ENCODE measurements around the gene IGFBP5. TPM values are rescaled to one million over a fixed set of nuclear protein-coding genes. Genes with fewer than 3 reads are reported as not detected.

IGFBP5 gene
- polyA plus RNA-seq, 1 of the 3 experiments (the other 2 are of a cell fraction): 323 TPM

DNA sequence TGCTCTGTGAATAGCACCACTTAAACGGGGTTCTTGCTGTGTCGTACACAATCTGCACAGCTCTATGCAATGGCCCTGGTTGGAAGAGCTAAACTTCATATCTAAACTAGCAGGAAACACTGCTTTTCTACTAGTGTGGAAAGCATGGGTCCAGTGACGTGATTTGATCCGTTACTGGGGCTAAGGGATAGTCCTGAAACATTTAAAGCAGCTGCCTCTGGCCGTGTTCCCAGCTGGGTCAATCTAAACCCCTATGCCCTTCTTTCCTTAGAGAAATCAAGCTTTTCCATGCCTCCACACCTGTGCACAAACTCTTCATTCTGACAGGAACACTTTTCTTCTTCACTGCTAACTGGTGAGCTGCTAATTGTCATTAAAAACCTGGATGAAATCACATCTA is 5.4 kb upstream of the IGFBP5 start:
- H3K4me1 ChIP-seq (ENCODE audit: control insufficient read depth in 1 of 2, insufficient read depth in 2 of 2, low read depth in 1 of 2, low read length in 1 of 2): peaks cover 30 to 36% of the 10 kb centered on the region in 2 experiments
- H3K9ac ChIP-seq: no peak overlapping the region
- H2AFZ ChIP-seq (ENCODE audit: low read depth): no peak overlapping the region
- H3K27ac ChIP-seq (ENCODE audit: low read depth in 2 of 2, low read length in 1 of 2): peak overlapping the region; percentile 2 to 98; a peak in 3 of 4 replicates
- H4K20me1 ChIP-seq (ENCODE audit: insufficient read depth): no peaks in the 10 kb centered on the region
- no peak for DNase-seq
- H3K4me2 ChIP-seq: no peak overlapping the region
- WGBS (ENCODE audit: low lambda C conversion rate): 57% methylated on average over 5 of the region's 5 CpGs
- POLR2A ChIA-PET: interaction anchor here (1.0 to 1.2 kb wide), 3 partner anchors 34 to 92 kb away, joined by 3 to 11 read pairs (median 4); no protein-coding TSS in a partner anchor
- no peaks in the 10 kb centered on the region for H3K27me3 ChIP-seq (ENCODE audit: insufficient read depth)
- no peaks in the 10 kb centered on the region for H3K9me2 ChIP-seq
- H3K36me3 ChIP-seq (replicated peaks in 1 of 2; ENCODE audit: control insufficient read depth in 1 of 2, insufficient read depth in 2 of 2, low read length in 1 of 2): no peaks in the 10 kb centered on the region
- peaks cover 8% of the 10 kb centered on the region for H3F3A ChIP-seq (replicated peaks; ENCODE audit: insufficient read depth)
- no peak overlapping the region for H3K4me3 ChIP-seq (ENCODE audit: low read depth in 2 of 2, low read length in 1 of 2)
- CTCF ChIA-PET: interaction anchor here (0.9 to 7.5 kb wide), 11 partner anchors 8 to 1011 kb away, joined by 3 to 74 read pairs (median 4); no protein-coding TSS in a partner anchor
- H3K79me2 ChIP-seq (ENCODE audit: insufficient read depth): no peaks in the 10 kb centered on the region
- TF ChIP-seq, protein P1, sequence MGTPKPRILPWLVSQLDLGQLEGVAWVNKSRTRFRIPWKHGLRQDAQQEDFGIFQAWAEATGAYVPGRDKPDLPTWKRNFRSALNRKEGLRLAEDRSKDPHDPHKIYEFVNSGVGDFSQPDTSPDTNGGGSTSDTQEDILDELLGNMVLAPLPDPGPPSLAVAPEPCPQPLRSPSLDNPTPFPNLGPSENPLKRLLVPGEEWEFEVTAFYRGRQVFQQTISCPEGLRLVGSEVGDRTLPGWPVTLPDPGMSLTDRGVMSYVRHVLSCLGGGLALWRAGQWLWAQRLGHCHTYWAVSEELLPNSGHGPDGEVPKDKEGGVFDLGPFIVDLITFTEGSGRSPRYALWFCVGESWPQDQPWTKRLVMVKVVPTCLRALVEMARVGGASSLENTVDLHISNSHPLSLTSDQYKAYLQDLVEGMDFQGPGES (IDR thresholded peaks at IDR 0.05; ENCODE audit: low read depth, low read length): no peak
- TF ChIP-seq RAD21 (IDR thresholded peaks at IDR 0.05; ENCODE audit: low read length): no peak
- TF ChIP-seq, protein P2, sequence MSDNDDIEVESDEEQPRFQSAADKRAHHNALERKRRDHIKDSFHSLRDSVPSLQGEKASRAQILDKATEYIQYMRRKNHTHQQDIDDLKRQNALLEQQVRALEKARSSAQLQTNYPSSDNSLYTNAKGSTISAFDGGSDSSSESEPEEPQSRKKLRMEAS (IDR thresholded peaks at IDR 0.05; ENCODE audit: low read depth): no peak
- TF ChIP-seq TCF12 (IDR thresholded peaks at IDR 0.05): no peak
- TF ChIP-seq, protein P3, sequence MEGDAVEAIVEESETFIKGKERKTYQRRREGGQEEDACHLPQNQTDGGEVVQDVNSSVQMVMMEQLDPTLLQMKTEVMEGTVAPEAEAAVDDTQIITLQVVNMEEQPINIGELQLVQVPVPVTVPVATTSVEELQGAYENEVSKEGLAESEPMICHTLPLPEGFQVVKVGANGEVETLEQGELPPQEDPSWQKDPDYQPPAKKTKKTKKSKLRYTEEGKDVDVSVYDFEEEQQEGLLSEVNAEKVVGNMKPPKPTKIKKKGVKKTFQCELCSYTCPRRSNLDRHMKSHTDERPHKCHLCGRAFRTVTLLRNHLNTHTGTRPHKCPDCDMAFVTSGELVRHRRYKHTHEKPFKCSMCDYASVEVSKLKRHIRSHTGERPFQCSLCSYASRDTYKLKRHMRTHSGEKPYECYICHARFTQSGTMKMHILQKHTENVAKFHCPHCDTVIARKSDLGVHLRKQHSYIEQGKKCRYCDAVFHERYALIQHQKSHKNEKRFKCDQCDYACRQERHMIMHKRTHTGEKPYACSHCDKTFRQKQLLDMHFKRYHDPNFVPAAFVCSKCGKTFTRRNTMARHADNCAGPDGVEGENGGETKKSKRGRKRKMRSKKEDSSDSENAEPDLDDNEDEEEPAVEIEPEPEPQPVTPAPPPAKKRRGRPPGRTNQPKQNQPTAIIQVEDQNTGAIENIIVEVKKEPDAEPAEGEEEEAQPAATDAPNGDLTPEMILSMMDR (IDR thresholded peaks at IDR 0.05): no peak
- TF ChIP-seq TEAD4 (IDR thresholded peaks at IDR 0.05; ENCODE audit: borderline replicate concordance, insufficient read depth): no peak
- TF ChIP-seq NRF1 (IDR thresholded peaks at IDR 0.05; ENCODE audit: low read depth, low read length): no peak
- TF ChIP-seq GATA2 (CRISPR knock-in tag; IDR thresholded peaks at IDR 0.05): no peak
- TF ChIP-seq, protein P4, sequence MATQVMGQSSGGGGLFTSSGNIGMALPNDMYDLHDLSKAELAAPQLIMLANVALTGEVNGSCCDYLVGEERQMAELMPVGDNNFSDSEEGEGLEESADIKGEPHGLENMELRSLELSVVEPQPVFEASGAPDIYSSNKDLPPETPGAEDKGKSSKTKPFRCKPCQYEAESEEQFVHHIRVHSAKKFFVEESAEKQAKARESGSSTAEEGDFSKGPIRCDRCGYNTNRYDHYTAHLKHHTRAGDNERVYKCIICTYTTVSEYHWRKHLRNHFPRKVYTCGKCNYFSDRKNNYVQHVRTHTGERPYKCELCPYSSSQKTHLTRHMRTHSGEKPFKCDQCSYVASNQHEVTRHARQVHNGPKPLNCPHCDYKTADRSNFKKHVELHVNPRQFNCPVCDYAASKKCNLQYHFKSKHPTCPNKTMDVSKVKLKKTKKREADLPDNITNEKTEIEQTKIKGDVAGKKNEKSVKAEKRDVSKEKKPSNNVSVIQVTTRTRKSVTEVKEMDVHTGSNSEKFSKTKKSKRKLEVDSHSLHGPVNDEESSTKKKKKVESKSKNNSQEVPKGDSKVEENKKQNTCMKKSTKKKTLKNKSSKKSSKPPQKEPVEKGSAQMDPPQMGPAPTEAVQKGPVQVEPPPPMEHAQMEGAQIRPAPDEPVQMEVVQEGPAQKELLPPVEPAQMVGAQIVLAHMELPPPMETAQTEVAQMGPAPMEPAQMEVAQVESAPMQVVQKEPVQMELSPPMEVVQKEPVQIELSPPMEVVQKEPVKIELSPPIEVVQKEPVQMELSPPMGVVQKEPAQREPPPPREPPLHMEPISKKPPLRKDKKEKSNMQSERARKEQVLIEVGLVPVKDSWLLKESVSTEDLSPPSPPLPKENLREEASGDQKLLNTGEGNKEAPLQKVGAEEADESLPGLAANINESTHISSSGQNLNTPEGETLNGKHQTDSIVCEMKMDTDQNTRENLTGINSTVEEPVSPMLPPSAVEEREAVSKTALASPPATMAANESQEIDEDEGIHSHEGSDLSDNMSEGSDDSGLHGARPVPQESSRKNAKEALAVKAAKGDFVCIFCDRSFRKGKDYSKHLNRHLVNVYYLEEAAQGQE (IDR thresholded peaks at IDR 0.05; ENCODE audit: low read depth, low read length): no peak
- TF ChIP-seq NFIC (IDR thresholded peaks at IDR 0.05; ENCODE audit: borderline replicate concordance): no peak
- H3K9me3 ChIP-seq: no peaks in the 10 kb centered on the region
